HL-60 (cell line): ENCODE measurements around the gene MAP2K5.

Experiments used
- DNase-seq, 2 experiments: peaks; one replicate each; pipeline ENCODE4 v3.0.0-alpha.2; 2010 to 2020; ENCODE audit warnings: low read depth in 1 of 2, low spot score in 1 of 2
- H3K27ac ChIP-seq: fragments of 250-450 bp; sonication (Bioruptor Pico); replicated peaks from 2 replicates; pipeline ENCODE4 v1.5.1; 2020; ENCODE audit warnings: mild to moderate bottlenecking, moderate library complexity
- H3K27me3 ChIP-seq: fragments of 250-450 bp; sonication (Bioruptor Pico); 2 replicates; pipeline ENCODE4 v1.5.1; 2021; ENCODE audit warnings: mild to moderate bottlenecking, moderate library complexity; ENCODE audit not compliant: insufficient read depth, poor library complexity, severe bottlenecking
- H3K4me3 ChIP-seq: replicated peaks from 2 replicates; pipeline ENCODE4 v1.5.1; 2011; ENCODE audit warnings: mild to moderate bottlenecking, control low read depth, low read length; ENCODE audit not compliant: insufficient read depth
- GABPA ChIP-seq: IDR thresholded peaks from 2 replicates; pipeline ENCODE4 v1.6.1; 2012; ENCODE audit warnings: low read depth
- POLR2AphosphoS5 ChIP-seq: IDR thresholded peaks from 2 replicates; pipeline ENCODE4 v1.6.1; 2012; ENCODE audit warnings: low read depth
- SPI1 ChIP-seq: IDR thresholded peaks from 2 replicates; pipeline ENCODE4 v1.6.1; 2012; ENCODE audit warnings: low read depth, mild to moderate bottlenecking, borderline replicate concordance
- TF ChIP-seq, protein P1 (sequence below): IDR thresholded peaks from 2 replicates; pipeline ENCODE4 v1.6.1; 2012; ENCODE audit warnings: low read depth; ENCODE audit not compliant: insufficient replicate concordance
- TF ChIP-seq, protein P2 (sequence below): IDR thresholded peaks from one replicate; pipeline ENCODE4 v1.5.1; 2011; ENCODE audit warnings: low read length, control low read depth, inconsistent platforms; ENCODE audit not compliant: insufficient read depth

MAP2K5 gene

DNA sequence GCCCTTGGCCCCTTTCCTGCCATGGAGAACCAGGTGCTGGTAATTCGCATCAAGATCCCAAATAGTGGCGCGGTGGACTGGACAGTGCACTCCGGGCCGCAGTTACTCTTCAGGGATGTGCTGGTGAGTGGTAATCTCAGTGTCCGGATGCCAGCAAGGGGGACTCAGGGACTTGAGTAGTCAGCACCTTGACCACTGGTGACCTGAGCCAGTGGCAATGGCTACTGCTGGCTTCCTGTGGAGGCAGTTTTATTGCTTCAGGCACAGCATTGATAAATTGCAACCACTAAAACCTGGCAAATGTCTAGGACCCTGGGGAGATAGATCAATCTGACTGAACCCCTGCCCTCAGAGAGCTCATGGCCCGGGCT, 830 bp downstream of the MAP2K5 start:
- no peak for DNase-seq
- Histone ChIP-seq H3K4me3 (peak overlapping the region; percentile 72), H3K27me3 (no peaks in the 10 kb centered on the region), H3K27ac (peak overlapping the region; percentile 94)
- TF ChIP-seq, protein P1, sequence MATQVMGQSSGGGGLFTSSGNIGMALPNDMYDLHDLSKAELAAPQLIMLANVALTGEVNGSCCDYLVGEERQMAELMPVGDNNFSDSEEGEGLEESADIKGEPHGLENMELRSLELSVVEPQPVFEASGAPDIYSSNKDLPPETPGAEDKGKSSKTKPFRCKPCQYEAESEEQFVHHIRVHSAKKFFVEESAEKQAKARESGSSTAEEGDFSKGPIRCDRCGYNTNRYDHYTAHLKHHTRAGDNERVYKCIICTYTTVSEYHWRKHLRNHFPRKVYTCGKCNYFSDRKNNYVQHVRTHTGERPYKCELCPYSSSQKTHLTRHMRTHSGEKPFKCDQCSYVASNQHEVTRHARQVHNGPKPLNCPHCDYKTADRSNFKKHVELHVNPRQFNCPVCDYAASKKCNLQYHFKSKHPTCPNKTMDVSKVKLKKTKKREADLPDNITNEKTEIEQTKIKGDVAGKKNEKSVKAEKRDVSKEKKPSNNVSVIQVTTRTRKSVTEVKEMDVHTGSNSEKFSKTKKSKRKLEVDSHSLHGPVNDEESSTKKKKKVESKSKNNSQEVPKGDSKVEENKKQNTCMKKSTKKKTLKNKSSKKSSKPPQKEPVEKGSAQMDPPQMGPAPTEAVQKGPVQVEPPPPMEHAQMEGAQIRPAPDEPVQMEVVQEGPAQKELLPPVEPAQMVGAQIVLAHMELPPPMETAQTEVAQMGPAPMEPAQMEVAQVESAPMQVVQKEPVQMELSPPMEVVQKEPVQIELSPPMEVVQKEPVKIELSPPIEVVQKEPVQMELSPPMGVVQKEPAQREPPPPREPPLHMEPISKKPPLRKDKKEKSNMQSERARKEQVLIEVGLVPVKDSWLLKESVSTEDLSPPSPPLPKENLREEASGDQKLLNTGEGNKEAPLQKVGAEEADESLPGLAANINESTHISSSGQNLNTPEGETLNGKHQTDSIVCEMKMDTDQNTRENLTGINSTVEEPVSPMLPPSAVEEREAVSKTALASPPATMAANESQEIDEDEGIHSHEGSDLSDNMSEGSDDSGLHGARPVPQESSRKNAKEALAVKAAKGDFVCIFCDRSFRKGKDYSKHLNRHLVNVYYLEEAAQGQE, result no peak
- TF ChIP-seq GABPA (no peak), SPI1 (no peak), POLR2AphosphoS5 (no peak)
- TF ChIP-seq, protein P2, sequence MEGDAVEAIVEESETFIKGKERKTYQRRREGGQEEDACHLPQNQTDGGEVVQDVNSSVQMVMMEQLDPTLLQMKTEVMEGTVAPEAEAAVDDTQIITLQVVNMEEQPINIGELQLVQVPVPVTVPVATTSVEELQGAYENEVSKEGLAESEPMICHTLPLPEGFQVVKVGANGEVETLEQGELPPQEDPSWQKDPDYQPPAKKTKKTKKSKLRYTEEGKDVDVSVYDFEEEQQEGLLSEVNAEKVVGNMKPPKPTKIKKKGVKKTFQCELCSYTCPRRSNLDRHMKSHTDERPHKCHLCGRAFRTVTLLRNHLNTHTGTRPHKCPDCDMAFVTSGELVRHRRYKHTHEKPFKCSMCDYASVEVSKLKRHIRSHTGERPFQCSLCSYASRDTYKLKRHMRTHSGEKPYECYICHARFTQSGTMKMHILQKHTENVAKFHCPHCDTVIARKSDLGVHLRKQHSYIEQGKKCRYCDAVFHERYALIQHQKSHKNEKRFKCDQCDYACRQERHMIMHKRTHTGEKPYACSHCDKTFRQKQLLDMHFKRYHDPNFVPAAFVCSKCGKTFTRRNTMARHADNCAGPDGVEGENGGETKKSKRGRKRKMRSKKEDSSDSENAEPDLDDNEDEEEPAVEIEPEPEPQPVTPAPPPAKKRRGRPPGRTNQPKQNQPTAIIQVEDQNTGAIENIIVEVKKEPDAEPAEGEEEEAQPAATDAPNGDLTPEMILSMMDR, result no peak

DNA sequence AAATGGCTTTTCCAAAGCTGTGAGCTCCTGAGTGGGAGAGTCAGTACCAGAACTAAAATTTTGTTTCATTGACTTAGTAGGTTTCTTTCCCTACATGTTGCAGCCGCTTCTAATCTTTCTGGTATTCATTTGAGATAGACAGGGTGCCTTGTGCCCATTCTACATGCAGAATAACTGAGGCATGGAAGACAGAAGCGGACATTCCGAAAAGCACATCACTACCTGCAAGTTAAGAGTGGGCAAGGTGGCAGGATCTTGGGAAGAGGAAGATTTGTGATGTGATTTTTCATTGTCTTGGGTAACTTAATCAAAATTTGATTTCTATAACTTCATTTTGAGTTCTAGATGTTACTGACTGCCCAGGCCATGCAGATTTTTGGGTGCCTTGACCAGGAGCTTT, 2.0 kb downstream of the MAP2K5 start:
- no peaks in the 10 kb centered on the region for H3K27me3 ChIP-seq
- TF ChIP-seq, protein P1, result no peak
- no peak for TF ChIP-seq POLR2AphosphoS5
- H3K4me3 ChIP-seq, result no peak overlapping the region
- DNase-seq, result no peak
- no peak overlapping the region for H3K27ac ChIP-seq

DNA sequence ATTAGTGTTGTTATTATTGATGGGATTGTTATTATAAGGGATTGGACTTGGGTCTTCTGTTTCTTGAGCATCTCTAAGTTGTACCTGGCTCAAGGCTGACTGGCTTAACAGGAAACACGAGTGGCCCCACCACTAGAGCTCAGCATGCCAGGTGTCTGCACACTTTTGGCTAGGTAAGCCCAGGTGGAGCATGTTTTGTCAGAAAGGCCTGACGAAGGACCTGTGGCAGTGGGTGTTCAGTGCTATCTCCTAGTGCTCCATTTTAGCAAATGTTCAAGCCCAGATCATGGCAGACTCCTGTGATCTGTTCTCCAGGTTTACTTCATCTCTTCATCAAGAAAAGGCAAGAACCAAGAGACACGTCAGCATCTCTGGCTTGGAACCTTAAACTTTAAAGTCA, 3.4 kb downstream of the MAP2K5 start:
- Histone ChIP-seq H3K27me3 (no peaks in the 10 kb centered on the region), H3K4me3 (no peak overlapping the region), H3K27ac (no peak overlapping the region)
- no peak for DNase-seq
- TF ChIP-seq, protein P1, result no peak
- TF ChIP-seq GABPA (no peak), POLR2AphosphoS5 (no peak), SPI1 (no peak)
- TF ChIP-seq, protein P2, result no peak

DNA sequence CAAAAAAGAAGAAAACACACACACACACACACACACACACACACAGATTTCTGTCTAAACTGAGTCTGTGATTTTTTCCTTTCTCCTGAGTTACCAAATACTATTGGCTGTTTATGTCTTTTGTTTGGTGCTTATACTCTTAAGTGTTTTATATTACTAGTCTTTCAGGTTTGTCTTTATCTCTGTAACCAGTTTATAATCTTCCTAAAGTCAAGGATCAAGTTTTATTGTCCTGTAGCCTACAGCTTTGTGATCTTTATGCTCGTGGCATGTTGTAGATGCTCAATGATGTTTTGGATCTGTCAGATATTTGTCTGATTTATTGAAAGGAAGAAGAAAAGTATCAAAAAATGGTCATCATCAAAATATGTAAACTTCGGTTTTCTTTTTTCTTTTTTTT, 4.6 kb downstream of the MAP2K5 start:
- no peak for DNase-seq
- TF ChIP-seq, protein P1, result no peak
- no peak for TF ChIP-seq SPI1
- no peak overlapping the region for H3K4me3 ChIP-seq
- no peaks in the 10 kb centered on the region for H3K27me3 ChIP-seq
- no peak overlapping the region for H3K27ac ChIP-seq
